Activated naive CD8-positive, alpha-beta T cell treated with anti-CD3 and anti-CD28 coated beads, Interleukin-2, amount 10 ng/mL, durations not matched to agents 7 days and 5 days (primary cell): Measurements from ENCODE around the gene MISP. TPM values are rescaled to one million over a fixed set of nuclear protein-coding genes. Genes with fewer than 3 reads are reported as not detected.

ENCODE experiments used
- ATAC-seq: fragments of 150-1000 bp; cut with Tn5 transposase; one replicate; pipeline ENCODE4 v1.10.0; 2021; ENCODE audit warnings: low read depth, moderate library complexity
- POLR2A ChIA-PET: fragments of 350-600 bp; sonication (Branson Sonifier 250); formaldehyde crosslinking; loops from one replicate; lab custom pipeline; 2021; ENCODE audit warnings: antibody characterized with exemption; lab: Charles Lee
- DNase-seq: peaks from one replicate; pipeline ENCODE4 v3.0.0; 2021
- H3K27ac Mint-ChIP-seq: one replicate; pipeline ENCODE4 v1.8.0; 2022; ENCODE audit warnings: mild to moderate bottlenecking, mixed read lengths
- H3K27me3 Mint-ChIP-seq: one replicate; pipeline ENCODE4 v1.8.0; 2022; ENCODE audit warnings: mild to moderate bottlenecking, moderate library complexity, mixed read lengths
- H3K36me3 Mint-ChIP-seq: one replicate; pipeline ENCODE4 v1.8.0; 2021; ENCODE audit warnings: mild to moderate bottlenecking, mixed read lengths
- H3K4me1 Mint-ChIP-seq: one replicate; pipeline ENCODE4 v1.8.0; 2021; ENCODE audit warnings: mixed read lengths
- H3K4me3 Mint-ChIP-seq: one replicate; pipeline ENCODE4 v1.8.0; 2022; ENCODE audit warnings: mild to moderate bottlenecking, moderate library complexity, mixed read lengths
- H3K9me3 Mint-ChIP-seq: one replicate; pipeline ENCODE4 v1.8.0; 2021; ENCODE audit warnings: mixed read lengths
- total RNA-seq, 2 experiments: library from RNA; stranded (reverse); gene quantifications; one replicate each; pipeline ENCODE4 v1.2.3, GENCODE V29; 2021

The MISP gene
- total RNA-seq, 2 experiments from 2014 or later = not detected

- peaks cover 28% of the 10 kb centered on the region for H3K4me1 Mint-ChIP-seq
- DNase-seq (no peak), ATAC-seq (no peak)
- H3K27ac Mint-ChIP-seq = no peak overlapping the region
- peaks cover 33% of the 10 kb centered on the region for H3K36me3 Mint-ChIP-seq
- POLR2A ChIA-PET = no interaction called here
- peak overlapping the region; percentile 22 for H3K4me3 Mint-ChIP-seq
- no peaks in the 10 kb centered on the region for H3K27me3 Mint-ChIP-seq
- no peaks in the 10 kb centered on the region for H3K9me3 Mint-ChIP-seq
Observed at GRCh38 chr19:802498-803098, 51.7 kb downstream of the MISP start.

DNA sequence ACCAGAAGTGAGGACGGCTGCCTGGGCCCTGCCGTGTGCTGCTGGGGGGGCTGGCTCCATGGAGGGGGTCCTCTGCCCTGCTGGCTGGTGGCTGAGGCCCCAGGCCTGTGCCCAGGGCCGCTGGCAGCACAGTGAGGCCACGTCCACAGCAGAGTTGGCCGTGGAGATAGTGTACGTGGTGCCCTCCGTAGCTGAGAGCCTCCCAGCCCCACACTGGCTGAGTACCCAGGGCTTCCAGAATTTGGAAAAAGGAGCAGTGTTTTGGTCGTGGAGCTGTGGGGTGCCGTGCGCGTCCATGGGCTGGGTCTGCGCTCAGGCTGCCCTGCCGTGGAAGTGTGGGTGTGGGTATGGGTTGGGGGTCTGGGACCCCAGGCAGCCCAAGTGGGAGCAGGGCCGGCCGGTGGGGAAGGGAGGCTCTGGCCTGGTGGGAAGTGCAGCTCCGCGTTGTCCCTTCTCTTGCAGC is 52.2 kb downstream of the MISP start:
- H3K4me3 Mint-ChIP-seq = no peak overlapping the region
- peaks cover 31% of the 10 kb centered on the region for H3K4me1 Mint-ChIP-seq
- H3K27ac Mint-ChIP-seq = no peak overlapping the region
- no peaks in the 10 kb centered on the region for H3K27me3 Mint-ChIP-seq
- no peak for DNase-seq
- H3K36me3 Mint-ChIP-seq = peaks cover 37% of the 10 kb centered on the region
- ATAC-seq = no peak
- H3K9me3 Mint-ChIP-seq = no peaks in the 10 kb centered on the region
- POLR2A ChIA-PET = no interaction called here

DNA sequence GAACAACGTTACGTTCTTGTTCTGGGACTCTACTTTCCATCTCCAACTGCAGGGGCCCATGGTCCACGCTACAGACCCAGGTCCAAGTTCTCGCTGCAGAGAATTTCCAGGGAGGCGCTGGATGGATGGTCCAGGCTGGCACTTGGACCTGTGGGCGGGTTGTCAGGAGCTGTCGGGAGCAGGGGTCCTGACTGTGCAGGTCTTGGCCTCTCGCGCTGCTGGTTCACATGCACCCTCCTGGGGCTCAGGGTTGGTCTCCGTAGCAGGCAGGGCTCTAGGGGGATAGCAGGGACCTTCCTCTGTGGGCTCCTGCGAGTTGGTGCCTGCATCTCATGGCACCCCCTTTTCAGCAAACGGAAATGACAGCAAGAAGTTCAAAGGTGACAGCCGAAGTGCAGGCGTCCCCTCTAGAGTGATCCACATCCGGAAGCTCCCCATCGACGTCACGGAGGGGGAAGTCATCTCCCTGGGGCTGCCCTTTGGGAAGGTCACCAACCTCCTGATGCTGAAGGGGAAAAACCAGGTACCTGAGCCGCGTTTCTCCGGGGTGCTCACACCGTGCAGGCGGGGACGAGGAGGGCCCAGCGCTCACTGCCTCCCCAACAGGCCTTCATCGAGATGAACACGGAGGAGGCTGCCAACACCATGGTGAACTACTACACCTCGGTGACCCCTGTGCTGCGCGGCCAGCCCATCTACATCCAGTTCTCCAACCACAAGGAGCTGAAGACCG is 52.9 kb downstream of the MISP start:
- peaks cover 31% of the 10 kb centered on the region for H3K4me1 Mint-ChIP-seq
- no peaks in the 10 kb centered on the region for H3K9me3 Mint-ChIP-seq
- ATAC-seq (no peak), DNase-seq (no peak)
- H3K36me3 Mint-ChIP-seq = peaks cover 33% of the 10 kb centered on the region
- no peaks in the 10 kb centered on the region for H3K27me3 Mint-ChIP-seq
- H3K4me3 Mint-ChIP-seq = no peak overlapping the region
- POLR2A ChIA-PET = no interaction called here
- H3K27ac Mint-ChIP-seq = no peak overlapping the region

- H3K4me3 Mint-ChIP-seq = no peak overlapping the region
- peaks cover 26% of the 10 kb centered on the region for H3K4me1 Mint-ChIP-seq
- H3K27ac Mint-ChIP-seq = no peak overlapping the region
- ATAC-seq (no peak), DNase-seq (no peak)
- H3K27me3 Mint-ChIP-seq = no peaks in the 10 kb centered on the region
- H3K36me3 Mint-ChIP-seq = peaks cover 26% of the 10 kb centered on the region
- H3K9me3 Mint-ChIP-seq = no peaks in the 10 kb centered on the region
- POLR2A ChIA-PET = interaction anchor here (0.6 kb wide), 1 partner anchor 34 kb away, joined by 3 read pairs; no protein-coding TSS in a partner anchor
Observed at GRCh38 chr19:804419-805165, 53.7 kb downstream of the MISP start.

DNA sequence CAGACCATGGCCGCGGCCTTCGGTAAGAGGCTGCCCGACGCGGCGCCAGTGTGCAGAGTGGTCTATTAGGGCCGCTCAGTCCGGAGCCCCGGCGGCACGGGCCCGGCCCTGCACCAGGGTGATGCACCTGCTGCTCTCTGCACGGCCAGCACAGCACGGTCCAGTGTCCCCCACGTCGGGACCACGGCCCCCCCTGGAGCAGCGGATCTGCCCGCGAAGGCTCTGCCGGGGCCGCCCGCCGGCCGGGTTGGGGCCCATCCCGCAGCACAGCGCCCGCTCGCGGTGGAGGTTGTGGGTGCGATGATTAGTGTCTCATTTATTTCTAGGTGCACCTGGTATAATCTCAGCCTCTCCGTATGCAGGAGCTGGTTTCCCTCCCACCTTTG is 54.2 kb downstream of the MISP start:
- peaks cover 21% of the 10 kb centered on the region for H3K4me1 Mint-ChIP-seq
- no peak overlapping the region for H3K4me3 Mint-ChIP-seq
- no peak overlapping the region for H3K27ac Mint-ChIP-seq
- H3K27me3 Mint-ChIP-seq = no peaks in the 10 kb centered on the region
- no peaks in the 10 kb centered on the region for H3K9me3 Mint-ChIP-seq
- POLR2A ChIA-PET = interaction anchor here (0.6 kb wide), 1 partner anchor 34 kb away, joined by 3 read pairs; no protein-coding TSS in a partner anchor
- H3K36me3 Mint-ChIP-seq = peaks cover 24% of the 10 kb centered on the region
- ATAC-seq = no peak
- peak; percentile 44 for DNase-seq

- POLR2A ChIA-PET = interaction anchor here (0.6 kb wide), 1 partner anchor 33 kb away, joined by 3 read pairs; no protein-coding TSS in a partner anchor
- H3K27me3 Mint-ChIP-seq = no peaks in the 10 kb centered on the region
- no peak for ATAC-seq
- H3K4me1 Mint-ChIP-seq = peaks cover 15% of the 10 kb centered on the region
- no peaks in the 10 kb centered on the region for H3K9me3 Mint-ChIP-seq
- H3K4me3 Mint-ChIP-seq = no peak overlapping the region
- H3K27ac Mint-ChIP-seq = no peak overlapping the region
- H3K36me3 Mint-ChIP-seq = peaks cover 21% of the 10 kb centered on the region
- DNase-seq = no peak
Observed at GRCh38 chr19:805600-806550, 55.0 kb downstream of the MISP start.

DNA sequence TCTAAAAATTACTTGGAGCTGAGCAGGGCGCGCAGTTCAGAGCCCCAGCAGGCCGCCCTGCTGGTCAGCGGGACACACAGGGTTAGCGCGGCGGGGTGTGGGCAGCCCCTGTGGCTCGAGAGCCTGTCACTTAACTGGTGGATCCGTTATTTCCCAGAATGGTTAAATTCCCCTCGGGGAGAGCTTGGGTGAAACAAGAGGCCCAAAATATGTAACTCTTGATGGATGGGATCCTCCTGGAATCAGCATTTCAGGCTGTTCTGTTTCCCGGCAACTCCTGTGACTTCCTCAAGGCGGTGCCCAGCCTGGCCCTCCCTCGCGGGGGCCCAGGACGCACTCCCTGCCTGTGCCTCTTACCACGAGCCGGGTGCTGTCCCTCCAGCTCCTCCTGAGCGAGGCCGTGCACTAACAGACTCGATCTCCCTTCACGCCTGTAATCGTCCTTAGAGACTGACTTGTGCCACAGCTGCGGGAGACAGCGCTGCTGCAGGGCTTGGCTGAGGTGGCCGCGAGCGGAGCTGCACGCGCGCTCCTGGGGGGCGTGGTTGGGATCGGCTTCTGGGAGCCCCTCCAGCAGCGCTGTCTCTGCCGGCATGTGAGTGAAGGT is 56.0 kb downstream of the MISP start:
- Mint-ChIP-seq H3K4me1 (peaks cover 9% of the 10 kb centered on the region), H3K27ac (no peak overlapping the region), H3K4me3 (no peak overlapping the region), H3K27me3 (no peaks in the 10 kb centered on the region), H3K36me3 (peaks cover 21% of the 10 kb centered on the region), H3K9me3 (no peaks in the 10 kb centered on the region)
- ATAC-seq (no peak), DNase-seq (no peak)
- POLR2A ChIA-PET = no interaction called here

DNA sequence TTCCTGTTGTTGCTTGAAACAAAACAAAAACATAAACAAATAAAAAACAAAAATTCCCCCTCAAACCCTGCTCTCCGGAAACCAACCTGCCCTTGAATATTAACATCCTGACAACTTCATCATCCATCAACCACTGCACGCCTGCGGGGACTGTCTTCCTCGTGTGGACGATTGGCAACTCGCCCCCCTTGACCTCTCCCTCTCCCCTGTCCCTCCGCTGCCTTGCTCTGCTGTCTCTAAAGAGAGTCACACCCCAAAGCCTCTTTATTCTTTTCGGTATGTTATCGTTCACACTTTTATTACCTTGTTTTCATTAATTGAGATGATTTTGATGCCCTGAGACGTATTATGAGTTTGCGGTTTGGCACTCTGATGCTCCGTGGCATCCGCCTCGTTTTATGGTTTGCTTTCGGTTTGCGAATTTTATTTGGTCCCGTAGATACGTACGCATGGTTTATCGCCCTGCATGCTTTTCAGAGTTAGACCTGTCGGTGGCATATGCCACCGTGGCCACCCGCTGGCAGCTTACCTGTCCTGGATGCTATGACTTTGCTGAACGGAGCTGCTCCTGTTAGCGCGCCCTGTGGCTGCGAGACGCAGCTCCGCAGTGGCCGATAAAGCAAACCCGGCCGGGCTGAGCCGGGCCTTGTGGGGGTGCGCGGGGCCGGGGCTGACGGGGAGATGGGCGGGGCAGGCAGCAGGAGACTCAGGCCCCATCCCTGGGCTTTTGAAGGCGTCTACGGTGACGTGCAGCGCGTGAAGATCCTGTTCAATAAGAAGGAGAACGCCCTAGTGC is 56.9 kb downstream of the MISP start:
- ATAC-seq (no peak), DNase-seq (no peak)
- peaks cover 6% of the 10 kb centered on the region for H3K4me1 Mint-ChIP-seq
- H3K36me3 Mint-ChIP-seq = peaks cover 19% of the 10 kb centered on the region
- no peak overlapping the region for H3K4me3 Mint-ChIP-seq
- POLR2A ChIA-PET = no interaction called here
- no peaks in the 10 kb centered on the region for H3K9me3 Mint-ChIP-seq
- peak overlapping the region; percentile 32 for H3K27ac Mint-ChIP-seq
- H3K27me3 Mint-ChIP-seq = no peaks in the 10 kb centered on the region

- H3K4me1 Mint-ChIP-seq = peaks cover 5% of the 10 kb centered on the region
- POLR2A ChIA-PET = no interaction called here
- DNase-seq = no peak
- peaks cover 19% of the 10 kb centered on the region for H3K36me3 Mint-ChIP-seq
- ATAC-seq = no peak
- no peak overlapping the region for H3K4me3 Mint-ChIP-seq
- H3K27ac Mint-ChIP-seq = no peak overlapping the region
- no peaks in the 10 kb centered on the region for H3K27me3 Mint-ChIP-seq
- H3K9me3 Mint-ChIP-seq = no peaks in the 10 kb centered on the region
Observed at GRCh38 chr19:808423-808775, 57.5 kb downstream of the MISP start.

DNA sequence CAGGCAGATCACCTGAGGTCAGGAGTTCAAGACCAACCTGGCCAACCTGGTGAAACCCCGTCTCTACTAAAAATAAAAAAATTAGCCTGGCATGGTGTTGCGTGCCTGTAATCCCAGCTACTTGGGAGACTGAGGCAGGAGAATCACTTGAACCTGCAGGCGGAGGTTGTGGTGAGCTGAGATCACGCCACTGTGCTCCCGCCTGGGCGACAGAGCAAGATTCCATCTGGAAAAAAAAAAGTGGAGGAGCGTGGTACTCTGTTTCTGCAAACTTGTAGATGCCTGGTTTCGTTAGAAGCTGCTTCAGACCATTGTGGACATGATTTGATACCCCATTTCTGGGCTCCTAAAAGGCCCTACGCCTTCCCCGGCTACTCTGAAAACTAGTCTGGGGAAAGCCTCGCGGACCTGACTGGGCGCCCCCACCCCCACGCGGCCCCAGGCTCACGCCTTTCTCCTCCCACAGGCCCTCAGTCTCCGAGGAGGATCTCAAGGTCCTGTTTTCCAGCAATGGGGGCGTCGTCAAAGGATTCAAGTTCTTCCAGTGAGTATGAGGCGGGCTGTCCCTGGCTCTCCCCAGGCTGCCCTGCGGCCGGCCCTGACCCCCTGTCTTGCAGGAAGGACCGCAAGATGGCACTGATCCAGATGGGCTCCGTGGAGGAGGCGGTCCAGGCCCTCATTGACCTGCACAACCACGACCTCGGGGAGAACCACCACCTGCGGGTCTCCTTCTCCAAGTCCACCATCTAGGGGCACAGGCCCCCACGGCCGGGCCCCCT is 59.4 kb downstream of the MISP start:
- H3K27me3 Mint-ChIP-seq = no peaks in the 10 kb centered on the region
- H3K4me1 Mint-ChIP-seq = peaks cover 5% of the 10 kb centered on the region
- no peak overlapping the region for H3K4me3 Mint-ChIP-seq
- H3K36me3 Mint-ChIP-seq = peaks cover 23% of the 10 kb centered on the region
- DNase-seq (no peak), ATAC-seq (no peak)
- no peak overlapping the region for H3K27ac Mint-ChIP-seq
- H3K9me3 Mint-ChIP-seq = no peaks in the 10 kb centered on the region
- POLR2A ChIA-PET = no interaction called here

GRCh38 chr19:810883-811489 is 60.1 kb downstream of the MISP start:
- POLR2A ChIA-PET = no interaction called here
- H3K27me3 Mint-ChIP-seq = no peaks in the 10 kb centered on the region
- H3K4me1 Mint-ChIP-seq = peaks cover 5% of the 10 kb centered on the region
- ATAC-seq (no peak), DNase-seq (no peak)
- H3K4me3 Mint-ChIP-seq = no peak overlapping the region
- peaks cover 2% of the 10 kb centered on the region for H3K9me3 Mint-ChIP-seq
- peaks cover 27% of the 10 kb centered on the region for H3K36me3 Mint-ChIP-seq
- H3K27ac Mint-ChIP-seq = no peak overlapping the region
